ENCODE data around the gene RGS3. TPM values are rescaled to one million over a fixed set of nuclear protein-coding genes. Genes with fewer than 3 reads are reported as not detected.

Gene RGS3
- total RNA-seq: 10 to 100 TPM; 11.0 to 18.8 (median 16.0) TPM

DNA sequence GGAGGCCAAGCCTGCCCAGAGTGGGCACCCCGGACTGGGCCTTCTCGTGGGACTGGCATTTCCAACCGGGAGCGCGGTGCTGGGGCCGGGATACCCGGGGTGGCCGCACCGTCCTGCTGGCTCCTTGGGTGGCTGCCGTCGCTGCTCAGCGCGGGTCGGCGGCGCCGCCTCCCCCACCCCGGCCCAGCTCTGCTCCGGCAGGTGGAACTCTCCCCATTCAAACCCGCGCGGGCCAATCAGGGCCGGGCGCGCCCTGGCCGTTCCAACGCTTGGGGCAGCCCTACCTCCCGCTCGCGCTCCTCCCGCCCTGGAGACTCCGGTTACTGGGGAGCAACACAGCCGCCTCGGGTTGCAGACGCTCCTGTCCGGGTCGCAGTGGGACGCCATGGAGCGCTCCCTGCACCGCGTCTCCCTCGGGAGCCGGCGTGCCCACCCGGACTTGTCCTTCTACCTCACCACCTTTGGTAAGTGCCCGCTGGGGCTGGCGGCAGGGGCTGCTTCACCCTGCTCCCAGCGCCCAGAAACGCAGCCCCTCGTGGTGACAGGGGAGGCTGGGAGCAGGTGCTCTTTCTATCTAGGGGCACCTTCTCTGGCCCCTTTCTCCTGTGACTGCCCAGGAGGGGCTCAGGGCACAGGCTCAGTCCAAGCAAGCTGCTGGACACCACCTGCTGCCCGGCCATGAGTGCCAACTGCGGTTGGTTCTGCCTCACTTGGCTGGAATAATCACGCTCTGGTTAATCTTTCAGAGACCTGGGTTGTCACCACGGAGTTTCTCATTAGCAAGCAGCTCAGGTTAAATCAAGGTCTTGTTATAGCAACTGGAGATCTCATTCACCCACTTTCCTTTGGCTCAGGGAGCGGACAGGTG, at the start of gene RGS3:
RGS3 (plus strand) TSS at position 310 of the 868 bp plus-strand sequence; CDS start at position 386, 76 bp downstream.
- WGBS: 40% methylated on average over 1 of the region's 55 CpGs
- peaks cover 9% of the 10 kb centered on the region for H3K4me1 ChIP-seq
- DNase-seq (ENCODE audit: low spot score in 2 of 2): no peak
- peaks cover 7% of the 10 kb centered on the region for H3K27me3 ChIP-seq
- H3K36me3 ChIP-seq: no peaks in the 10 kb centered on the region
- TF ChIP-seq POLR2A (IDR thresholded peaks at IDR 0.05) (no peak), EP300 (IDR thresholded peaks at IDR 0.05) (no peak), POLR2AphosphoS5 (IDR thresholded peaks at IDR 0.05) (no peak)
- TF ChIP-seq, protein P1, sequence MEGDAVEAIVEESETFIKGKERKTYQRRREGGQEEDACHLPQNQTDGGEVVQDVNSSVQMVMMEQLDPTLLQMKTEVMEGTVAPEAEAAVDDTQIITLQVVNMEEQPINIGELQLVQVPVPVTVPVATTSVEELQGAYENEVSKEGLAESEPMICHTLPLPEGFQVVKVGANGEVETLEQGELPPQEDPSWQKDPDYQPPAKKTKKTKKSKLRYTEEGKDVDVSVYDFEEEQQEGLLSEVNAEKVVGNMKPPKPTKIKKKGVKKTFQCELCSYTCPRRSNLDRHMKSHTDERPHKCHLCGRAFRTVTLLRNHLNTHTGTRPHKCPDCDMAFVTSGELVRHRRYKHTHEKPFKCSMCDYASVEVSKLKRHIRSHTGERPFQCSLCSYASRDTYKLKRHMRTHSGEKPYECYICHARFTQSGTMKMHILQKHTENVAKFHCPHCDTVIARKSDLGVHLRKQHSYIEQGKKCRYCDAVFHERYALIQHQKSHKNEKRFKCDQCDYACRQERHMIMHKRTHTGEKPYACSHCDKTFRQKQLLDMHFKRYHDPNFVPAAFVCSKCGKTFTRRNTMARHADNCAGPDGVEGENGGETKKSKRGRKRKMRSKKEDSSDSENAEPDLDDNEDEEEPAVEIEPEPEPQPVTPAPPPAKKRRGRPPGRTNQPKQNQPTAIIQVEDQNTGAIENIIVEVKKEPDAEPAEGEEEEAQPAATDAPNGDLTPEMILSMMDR (IDR thresholded peaks at IDR 0.05): no peak
- H3K9me3 ChIP-seq: no peaks in the 10 kb centered on the region
- H3K27ac ChIP-seq: no peak within 1 kb of the TSS
- peak within 1 kb of the TSS; percentile 44 for H3K4me3 ChIP-seq

DNA sequence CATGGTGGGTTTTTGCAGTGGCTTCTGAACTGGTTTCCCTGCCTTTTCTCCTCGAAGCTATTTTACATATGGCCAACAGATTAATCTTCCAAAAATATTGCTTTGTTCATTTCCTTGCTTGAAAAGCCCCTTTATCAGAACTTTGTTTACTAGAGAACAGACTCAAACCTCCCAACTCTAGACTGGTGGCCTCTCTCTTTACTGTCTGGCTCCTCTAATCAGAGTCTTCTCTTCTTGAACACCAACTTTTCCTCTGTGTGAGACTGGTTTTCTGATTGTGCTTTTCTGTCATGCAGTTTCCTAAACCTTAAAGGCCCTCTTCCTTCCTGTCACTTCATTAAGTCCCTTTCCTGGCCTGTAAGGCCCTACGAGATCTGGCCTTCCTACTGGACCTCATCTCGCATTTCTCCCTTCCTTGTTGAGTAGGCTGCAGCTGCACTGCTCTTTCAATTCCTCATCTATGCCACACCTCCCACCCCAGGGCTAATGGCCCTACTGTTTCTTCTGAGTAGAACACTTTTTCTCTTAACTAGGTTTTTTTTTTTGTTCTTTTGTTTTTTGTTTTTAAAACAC, 47.3 kb upstream of the RGS3 start:
- H3K4me1 ChIP-seq: peaks cover 6% of the 10 kb centered on the region
- DNase-seq (ENCODE audit: low spot score in 2 of 2): peak in 1 of 2 donors; percentile 16
- H3K27ac ChIP-seq: no peak overlapping the region
- no peaks in the 10 kb centered on the region for H3K27me3 ChIP-seq
- H3K36me3 ChIP-seq: no peaks in the 10 kb centered on the region
- TF ChIP-seq POLR2AphosphoS5 (IDR thresholded peaks at IDR 0.05): no peak
- no peak for TF ChIP-seq EP300 (IDR thresholded peaks at IDR 0.05)
- TF ChIP-seq, protein P1 (IDR thresholded peaks at IDR 0.05): no peak
- TF ChIP-seq POLR2A (IDR thresholded peaks at IDR 0.05): no peak
- H3K4me3 ChIP-seq: no peak overlapping the region
- WGBS: 61% methylated on average over 3 of the region's 3 CpGs
- H3K9me3 ChIP-seq: no peaks in the 10 kb centered on the region

DNA sequence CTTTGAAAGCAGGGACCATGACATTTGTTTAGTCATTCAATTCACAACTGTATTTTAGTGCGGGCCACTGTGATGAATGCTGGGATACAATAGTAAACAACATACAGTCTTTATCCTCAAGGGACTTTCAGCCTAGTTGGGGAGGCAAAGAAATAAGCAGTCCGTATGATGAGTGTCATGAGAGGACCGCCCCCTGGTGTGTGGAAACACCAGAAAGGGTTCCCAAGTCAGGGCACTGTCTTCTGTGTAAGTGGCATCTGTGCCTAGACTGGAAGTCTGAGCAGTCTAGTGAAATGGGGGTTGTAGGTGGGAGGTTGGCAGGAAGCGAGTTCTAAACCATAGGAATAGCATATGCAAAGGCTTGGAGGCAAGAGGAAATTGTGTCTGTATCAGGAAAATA, 46.2 kb upstream of the RGS3 start:
- Histone ChIP-seq H3K27ac (no peak overlapping the region), H3K36me3 (no peaks in the 10 kb centered on the region), H3K4me1 (no peaks in the 10 kb centered on the region), H3K4me3 (no peak overlapping the region), H3K9me3 (no peaks in the 10 kb centered on the region), H3K27me3 (no peaks in the 10 kb centered on the region)
- TF ChIP-seq POLR2A (IDR thresholded peaks at IDR 0.05): no peak
- TF ChIP-seq, protein P1 (IDR thresholded peaks at IDR 0.05): no peak
- TF ChIP-seq POLR2AphosphoS5 (IDR thresholded peaks at IDR 0.05): no peak
- no peak for TF ChIP-seq EP300 (IDR thresholded peaks at IDR 0.05)
- peak in 1 of 2 donors; percentile 18 for DNase-seq (ENCODE audit: low spot score in 2 of 2)
- 84% methylated on average over 4 of the region's 4 CpGs for WGBS

DNA sequence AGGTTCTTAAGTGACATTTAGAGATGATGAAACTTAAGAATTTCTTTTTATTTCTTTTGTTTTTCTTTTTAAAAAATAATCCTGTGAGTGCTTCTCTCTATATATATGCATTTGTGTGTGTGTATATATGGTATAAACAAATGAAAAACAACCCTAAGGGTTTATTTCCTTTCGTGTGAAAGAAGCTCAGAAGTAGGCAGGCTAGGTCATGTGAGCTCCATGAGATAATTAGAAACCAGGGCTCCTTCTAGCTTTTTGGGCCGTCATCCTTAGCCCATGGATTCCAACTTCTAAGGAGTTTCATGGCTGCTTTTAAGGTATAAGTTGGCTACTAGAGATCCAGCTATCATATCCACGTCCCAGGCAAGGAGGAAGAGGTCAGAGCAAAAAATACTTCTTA, 41.8 kb upstream of the RGS3 start:
- H3K4me1 ChIP-seq: no peaks in the 10 kb centered on the region
- WGBS: 79% methylated on average over 3 of the region's 3 CpGs
- TF ChIP-seq POLR2AphosphoS5 (IDR thresholded peaks at IDR 0.05) (no peak), EP300 (IDR thresholded peaks at IDR 0.05) (no peak)
- H3K36me3 ChIP-seq: no peaks in the 10 kb centered on the region
- DNase-seq (ENCODE audit: low spot score in 2 of 2): no peak
- no peak overlapping the region for H3K4me3 ChIP-seq
- no peaks in the 10 kb centered on the region for H3K9me3 ChIP-seq
- H3K27ac ChIP-seq: no peak overlapping the region
- no peaks in the 10 kb centered on the region for H3K27me3 ChIP-seq

DNA sequence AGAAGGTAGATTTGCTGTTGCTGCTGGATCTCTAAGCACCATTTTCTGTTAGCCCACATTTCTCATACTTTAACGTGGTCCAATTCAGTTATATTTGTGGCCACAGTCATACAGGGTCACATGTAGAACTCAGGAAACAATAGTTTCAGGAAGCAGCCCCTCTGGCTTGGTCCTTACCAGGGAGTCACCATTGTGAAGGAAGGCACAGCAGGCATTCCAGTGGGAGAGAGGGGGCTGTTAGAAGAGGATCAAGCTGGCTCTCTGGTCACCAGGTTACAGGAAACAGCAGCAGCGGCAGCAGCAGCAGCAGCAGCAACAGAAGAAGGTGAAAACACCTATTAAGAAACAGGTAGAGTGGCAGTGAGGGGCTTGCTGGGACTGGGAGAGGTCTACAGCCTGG, 38.5 kb upstream of the RGS3 start:
- 50% methylated on average over 2 of the region's 2 CpGs for WGBS
- peak in 1 of 2 donors; percentile 9 for DNase-seq (ENCODE audit: low spot score in 2 of 2)
- Histone ChIP-seq H3K9me3 (no peaks in the 10 kb centered on the region), H3K4me3 (no peak overlapping the region), H3K4me1 (no peaks in the 10 kb centered on the region), H3K36me3 (no peaks in the 10 kb centered on the region), H3K27me3 (no peaks in the 10 kb centered on the region), H3K27ac (no peak overlapping the region)
- TF ChIP-seq POLR2A (IDR thresholded peaks at IDR 0.05): no peak
- TF ChIP-seq POLR2AphosphoS5 (IDR thresholded peaks at IDR 0.05): no peak
- TF ChIP-seq EP300 (IDR thresholded peaks at IDR 0.05): no peak
- TF ChIP-seq, protein P1 (IDR thresholded peaks at IDR 0.05): no peak
